HG03060 (cell line): ENCODE results near the gene NAGA.
"Not testable (repeated sequence)": the region's sequence is repeated elsewhere in the genome, so short reads cannot be mapped to it uniquely, and the experiment has no call there.

Experiments used
- ATAC-seq: cut with Tn5 transposase; IDR thresholded peaks from one replicate; pipeline ENCODE4 v1.9.1; 2021; ENCODE audit warnings: low read depth, moderate number of reproducible peaks; ENCODE audit not compliant: unreplicated experiment

Gene NAGA

DNA sequence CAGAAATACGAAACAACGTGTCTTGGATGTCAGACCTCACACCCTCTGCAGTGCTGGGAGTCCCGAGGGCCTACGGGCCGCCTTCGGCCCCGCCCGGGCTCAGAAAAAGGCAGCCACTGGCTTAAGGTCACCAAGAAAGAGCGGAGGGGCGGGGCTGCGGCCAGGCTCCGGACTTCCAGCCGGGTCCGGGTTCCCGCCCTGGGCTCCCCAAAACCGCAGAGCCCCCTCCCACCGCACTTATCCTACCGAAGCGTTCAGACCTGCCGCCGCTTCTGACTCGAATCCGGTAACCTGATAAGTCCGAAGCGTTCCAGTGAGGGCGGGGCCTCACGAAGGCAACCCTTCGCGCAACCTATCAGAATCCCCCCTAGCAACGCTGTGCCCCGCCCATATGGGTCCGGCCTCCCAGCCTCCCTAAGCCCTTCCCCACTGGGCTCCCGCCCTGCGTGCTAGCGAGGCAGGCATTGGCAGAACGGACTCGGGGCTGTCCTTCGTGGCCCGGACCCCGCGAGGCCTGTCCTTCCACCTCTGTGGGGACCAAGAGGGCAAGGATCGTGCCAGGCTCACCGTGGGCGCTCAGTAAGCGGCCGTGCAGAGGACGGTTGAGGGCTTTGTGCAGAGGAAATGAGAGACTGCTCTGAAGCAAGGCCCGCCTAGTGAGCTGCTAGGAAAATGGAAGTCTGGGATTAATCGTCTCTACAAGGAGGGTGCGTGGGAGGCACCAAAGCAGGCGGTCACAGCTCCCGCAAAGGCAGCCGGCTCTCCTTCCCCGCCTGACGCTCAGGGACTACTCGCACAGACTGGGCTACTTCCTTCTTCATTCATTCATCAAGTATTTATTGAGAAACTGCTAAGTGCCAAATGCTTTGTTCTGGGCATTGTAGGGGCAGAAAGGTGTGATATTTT is at the start of gene NAGA:
Gene NAGA, minus strand, starts transcription at position 296 of the 906 bp plus-strand sequence. CDS start 515 bp downstream, outside the sequence.
- ATAC-seq: peak; percentile 66

DNA sequence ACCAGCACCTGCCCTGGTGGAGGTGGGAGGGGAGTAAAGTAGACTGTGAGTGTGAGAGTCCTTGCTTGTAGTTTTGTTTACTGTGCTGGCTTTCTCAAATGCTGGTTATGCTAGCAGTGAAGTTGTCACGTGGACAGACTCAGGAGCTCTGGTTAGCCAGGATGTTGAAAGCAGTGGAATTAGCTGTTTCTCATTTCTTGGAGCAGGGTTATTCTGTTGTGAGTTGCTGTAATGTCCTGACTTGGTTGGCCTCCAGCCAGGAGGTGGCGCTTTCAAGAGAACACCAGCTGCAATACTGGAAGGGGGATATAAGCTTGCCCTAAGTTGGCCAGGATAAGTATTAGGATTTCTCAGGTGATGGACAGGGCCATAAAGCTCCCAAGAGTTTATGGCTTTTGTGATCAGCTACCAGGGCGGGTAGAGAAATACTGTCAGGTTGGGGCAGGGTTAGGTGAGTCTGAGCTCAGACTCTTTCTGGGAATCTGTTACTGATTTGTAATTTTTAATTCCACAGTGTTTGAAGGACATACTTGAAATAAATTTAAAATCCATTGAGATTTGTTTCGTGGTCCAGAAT is 46.3 kb upstream of the NAGA start:
- no peak for ATAC-seq

DNA sequence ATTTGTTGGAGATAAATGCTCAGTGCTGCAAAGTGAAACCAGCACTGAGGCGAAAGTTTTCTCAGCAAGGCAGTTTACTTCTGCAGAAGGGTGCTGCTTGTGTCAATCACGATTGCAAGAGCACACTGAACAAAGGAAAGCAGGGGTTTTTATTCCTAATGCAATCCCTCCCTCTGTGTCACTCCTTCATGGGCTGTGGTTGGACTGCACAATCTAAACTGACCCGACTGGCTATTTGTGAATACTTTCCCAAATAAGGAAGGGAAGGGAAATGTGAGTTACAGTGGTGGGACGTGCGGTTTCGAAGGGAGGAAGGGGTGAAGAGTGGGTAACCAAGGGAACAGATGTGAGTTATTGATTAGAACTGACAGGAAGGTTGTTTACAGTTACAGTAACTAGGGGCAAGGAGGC is 44.8 kb upstream of the NAGA start:
- not testable (repeated sequence) for ATAC-seq

DNA sequence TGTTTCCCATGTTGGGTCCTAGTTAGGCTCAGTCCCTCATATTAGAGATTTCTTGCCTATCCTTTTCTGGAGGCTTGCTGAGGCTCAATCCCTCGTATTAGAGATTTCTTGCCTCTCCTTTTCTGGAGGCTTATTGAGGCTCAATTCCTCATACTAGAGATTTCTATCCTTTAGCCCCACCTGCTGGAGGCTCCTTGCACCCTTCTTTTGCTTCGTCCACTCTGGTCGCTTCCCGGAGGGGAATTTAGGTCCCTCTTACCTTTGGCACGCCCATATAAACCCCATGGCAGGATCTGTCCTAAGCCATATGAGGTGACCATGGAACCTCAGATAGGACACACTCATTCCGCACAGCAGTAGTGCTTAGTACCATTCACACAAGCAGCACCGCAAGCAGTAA is 44.1 kb upstream of the NAGA start:
- no peak for ATAC-seq

DNA sequence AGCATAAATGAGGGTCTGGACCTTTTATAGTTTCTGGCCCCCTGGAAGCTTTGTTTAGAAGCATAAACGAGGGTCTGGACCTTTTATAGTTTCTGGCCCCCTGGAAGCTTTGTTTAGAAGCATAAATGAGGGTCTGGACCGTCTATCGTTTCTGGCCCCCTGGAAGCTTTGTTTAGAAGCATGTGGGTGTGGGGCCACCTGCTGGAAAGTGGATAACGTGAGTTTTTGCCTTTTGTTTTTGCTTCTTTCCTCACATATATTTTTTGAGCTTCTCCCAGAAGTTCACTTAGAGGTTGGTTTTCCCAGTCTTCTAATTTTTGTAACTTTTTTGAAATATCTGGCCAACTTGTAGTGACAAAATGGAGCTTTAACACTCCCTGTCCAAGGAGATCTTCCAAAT is 42.2 kb upstream of the NAGA start:
- not testable (repeated sequence) for ATAC-seq

DNA sequence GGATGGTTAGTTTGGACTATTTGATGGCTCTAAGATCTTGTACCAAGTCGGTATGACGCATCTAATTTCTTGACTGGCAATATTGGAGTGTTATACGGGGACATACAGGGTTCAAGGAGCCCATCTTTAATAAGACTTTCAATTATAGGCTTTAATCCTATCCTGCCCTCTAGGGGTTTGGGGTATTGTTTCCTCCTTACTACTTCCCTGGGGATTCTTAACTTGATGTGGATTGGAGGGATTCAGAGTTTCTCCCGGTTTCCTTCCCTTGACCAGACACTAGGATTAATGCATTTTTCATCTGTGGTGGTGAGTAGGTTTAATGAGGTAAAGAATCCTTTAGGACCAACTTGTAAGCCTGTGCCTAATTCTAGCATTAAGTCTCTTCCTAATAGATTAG is 41.2 kb upstream of the NAGA start:
- ATAC-seq: no peak

DNA sequence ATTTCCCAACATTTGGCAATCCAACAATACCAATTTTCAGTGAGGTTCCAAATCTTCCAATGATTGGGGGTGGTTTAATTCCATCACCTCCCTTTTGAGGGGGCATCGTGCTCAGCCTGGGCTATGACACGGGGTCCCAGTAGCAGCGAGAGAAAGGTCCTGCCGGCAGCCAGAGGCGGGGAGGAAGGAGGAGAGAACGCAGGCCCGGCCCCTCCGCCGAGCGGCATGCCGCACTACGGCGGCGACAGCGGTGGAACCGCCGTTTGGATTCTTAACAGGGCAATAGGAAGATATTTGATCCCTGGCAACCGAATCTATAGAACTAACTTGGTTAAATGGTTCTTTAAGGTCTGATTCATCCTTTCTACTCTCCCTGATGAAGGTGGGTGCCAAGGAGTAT is 38.2 kb upstream of the NAGA start:
- ATAC-seq: no peak

DNA sequence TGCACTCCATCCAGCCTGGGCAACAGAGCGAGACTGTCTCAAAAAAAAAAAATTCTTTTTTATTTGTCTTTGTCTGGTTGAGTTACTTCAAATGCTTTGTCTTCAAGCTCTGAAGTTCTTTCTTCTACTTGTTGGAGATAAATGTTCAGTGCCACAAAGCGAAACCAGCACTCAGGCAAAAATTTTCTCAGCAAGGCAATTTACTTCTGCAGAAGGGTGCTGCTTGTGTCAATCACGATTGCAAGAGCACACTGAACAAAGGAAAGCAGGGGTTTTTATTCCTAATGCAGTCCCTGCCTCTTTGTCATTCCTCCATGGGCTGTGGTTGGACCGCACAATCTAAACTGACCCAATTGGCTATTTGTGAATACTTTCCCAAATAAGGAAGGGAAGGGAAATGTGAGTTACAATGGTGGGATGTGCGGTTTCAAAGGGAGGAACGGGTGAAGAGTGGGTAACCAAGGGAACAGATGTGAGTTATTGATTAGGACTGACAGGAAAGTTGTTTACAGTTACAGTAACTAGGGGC is 33.8 kb upstream of the NAGA start:
- not testable (repeated sequence) for ATAC-seq

DNA sequence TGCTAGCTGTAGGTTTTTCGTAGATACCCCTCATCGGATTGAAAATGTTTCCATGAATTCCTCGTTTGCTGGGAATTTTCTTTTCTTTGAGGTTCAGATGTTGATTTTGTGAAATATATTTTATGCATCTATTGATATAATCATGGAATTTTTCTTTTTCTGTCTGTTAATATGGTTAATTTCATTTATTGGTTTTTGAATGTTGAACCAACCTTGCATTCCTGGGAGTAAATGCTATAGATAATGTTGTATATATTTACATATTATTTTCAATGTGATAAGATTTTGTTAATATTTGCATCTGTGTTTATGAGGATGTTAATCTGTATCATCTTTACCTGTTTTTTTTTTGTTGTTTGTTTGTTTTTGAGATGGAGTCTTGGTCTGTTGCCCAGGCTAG is 30.6 kb upstream of the NAGA start:
- ATAC-seq: no peak

DNA sequence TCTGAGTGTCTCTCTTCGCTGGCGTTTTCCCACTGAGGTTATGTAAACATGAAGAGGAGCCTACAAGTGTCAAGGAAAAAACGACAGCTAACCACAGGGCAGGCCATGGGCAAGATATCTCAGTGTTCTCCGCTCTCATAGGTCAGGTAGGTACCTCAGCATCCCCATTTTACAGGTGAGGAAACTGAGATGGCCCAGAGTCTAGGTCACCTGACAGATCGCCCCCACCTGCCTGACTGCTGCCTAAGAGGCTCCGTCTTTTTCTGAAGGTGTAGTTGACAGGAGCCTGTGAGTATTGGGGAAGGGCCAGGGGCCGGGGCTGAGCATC is 20.8 kb upstream of the NAGA start:
- no peak for ATAC-seq

DNA sequence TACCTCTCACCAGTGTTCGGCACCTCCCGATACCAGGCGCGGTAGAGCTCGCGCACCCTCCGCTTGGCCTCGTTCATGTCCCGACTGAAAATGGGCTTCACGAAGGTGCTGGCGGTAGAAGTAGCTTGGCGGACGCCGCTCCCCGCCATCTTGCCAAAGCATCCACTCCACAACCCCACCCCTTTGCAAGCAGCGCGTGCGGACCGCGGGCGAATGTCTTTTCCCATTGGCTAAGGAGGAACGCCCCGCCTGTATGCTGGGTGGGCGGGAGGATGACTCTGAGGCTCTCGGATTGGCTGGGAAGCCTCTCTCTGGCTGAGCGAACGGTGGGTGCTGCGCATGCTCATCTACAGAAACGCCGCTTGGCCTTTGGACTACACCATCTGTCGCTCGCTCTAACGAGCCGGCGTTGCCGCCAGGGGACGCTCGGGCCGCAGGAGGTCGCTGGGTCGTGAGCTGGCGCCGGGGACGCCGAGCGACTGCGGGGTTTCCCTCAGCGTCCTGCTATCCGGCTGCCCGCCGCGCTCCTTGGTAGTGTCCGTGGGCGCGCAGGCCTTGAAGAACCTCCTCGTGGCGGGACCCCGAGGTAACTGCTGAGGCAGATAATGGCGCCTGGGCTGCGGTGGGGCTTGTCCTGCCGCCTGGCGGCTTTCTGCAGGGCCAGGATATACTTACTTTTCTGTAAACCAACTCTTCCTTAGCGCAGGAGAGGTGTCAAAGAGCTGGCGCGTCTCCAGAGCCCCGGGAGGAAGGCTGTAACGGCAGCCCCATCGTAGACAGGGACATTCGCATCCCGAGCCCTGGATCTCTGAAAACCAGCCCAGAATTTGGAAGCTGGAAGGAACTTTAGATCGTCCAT is 20.2 kb upstream of the NAGA start, which contains the start of gene NDUFA6:
Gene NDUFA6, minus strand, starts transcription at position 177 of the 859 bp plus-strand sequence. Its CDS starts 28 bp downstream, at position 149.
- peak; percentile 94 for ATAC-seq

DNA sequence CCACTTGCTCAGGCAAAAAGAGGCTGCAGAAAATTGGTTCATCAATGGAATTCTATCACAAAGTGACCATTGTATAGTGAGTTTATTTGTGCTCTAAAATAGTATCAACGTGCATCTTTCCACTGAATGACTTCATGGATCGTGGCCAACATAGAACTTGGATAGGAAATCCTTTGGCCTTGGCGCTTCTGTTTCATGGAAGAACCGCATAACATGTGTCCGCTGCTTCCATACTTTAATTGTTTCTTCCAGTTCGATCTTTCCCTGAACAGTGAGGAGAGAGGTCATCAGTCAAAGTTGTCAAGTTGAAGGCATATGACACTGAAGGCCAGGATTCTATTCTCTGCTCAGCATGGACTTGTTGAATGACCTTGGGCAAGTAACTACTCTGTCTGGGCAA is 15.4 kb upstream of the NAGA start:
- no peak for ATAC-seq

DNA sequence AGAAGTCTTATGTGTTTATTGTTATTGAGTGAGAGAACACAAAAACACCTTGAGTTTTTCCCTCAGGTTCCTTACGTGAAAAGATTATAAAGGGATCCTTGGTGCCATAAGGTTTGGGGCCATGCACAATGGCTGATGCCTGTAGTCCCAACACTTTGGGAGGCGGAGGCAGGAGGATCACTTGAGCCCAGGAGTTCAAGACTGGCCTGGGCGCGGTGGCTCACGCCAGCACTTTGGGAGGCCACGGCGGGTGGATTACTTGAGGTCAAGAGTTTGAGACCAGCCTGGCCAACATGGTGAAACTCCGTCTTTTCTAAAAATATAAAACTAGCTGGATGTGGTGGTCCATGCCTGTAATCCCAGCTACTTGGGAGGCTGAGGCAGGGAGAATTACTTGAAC is 14.3 kb upstream of the NAGA start:
- ATAC-seq: no peak

DNA sequence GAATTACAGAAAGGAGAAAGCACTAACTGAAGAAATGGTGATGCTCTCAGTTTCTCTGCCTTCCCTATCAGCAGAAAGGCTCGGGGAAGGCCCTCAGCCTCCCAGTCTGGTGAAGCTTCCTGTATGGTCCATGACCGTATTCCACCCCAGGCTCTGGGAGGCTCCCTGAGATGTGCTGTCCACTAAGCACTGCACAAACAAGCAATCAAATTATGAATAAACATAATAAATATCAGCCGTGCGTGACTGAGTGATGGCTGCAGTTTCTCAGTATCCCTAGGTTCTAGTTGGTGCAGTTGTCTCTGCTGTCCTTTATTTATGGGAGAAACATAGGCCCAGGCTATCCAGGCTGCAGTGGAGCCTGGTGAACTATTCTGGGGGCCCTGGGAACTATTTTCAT is 12.5 kb upstream of the NAGA start:
- ATAC-seq: no peak

DNA sequence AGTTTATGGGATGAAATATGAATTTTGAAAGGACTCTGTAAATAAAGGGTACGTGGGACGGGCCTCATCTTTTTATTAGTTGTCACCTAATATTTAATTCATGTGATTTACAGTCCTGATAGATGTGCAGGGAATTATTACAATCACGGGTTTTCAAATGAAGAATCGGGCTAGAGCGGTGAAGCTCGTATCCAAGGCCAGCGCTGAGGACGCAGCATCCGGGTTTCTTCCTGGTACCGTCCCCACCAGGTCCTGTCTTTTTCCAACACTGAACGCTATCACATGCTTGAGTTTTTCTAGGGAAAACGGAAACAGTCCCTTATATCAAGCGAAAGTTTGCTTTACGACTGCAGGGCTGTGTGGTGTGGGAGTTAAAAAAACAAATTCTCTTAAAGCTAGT is 9.7 kb upstream of the NAGA start:
- ATAC-seq: no peak

DNA sequence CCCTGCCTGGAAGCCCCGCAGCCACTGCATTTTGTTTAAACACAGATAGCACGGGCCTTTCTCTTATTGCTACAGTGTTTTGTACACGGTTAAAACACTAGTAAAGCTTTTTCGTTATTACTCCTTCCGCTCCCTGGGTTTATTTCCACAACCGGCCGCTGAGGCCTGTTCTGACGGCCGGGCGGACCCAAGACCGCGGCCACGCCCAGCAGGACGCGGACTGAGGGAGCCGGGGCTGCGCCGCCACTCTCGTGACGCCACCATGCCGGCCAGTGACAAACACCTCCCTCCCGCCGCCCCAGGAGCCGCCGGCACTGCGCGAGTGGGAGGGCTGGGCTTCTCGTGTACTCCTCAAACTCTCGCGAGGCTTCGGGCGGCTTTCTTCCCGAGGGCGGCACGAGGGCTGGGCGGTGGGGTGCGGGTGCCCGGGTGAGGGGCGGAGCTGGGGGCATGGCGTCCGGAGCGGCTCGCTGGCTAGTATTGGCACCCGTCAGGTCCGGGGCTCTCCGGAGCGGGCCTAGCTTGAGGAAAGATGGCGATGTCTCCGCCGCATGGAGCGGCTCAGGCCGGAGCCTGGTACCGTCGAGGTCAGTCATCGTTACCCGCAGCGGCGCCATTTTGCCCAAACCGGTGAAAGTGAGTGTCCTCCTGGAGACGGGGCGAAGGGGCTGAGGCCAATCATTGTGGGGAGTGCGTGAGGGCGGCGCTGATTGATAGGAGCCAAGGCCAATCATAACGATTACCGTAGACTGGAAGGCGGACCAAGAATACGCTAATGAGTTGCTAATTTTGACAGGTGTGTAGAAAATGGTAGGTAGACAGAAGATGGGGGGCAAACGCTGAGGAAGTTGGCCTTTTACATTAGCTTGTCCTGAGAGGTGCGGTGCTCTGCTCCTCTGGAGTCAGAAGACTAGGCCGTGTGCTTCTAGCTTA is 9.0 kb upstream of the NAGA start, which contains the start of gene SMDT1:
Gene SMDT1, plus strand, starts transcription at position 382 of the 933 bp plus-strand sequence. Its CDS starts 69 bp downstream, at position 451.
- ATAC-seq: peak; percentile 77

DNA sequence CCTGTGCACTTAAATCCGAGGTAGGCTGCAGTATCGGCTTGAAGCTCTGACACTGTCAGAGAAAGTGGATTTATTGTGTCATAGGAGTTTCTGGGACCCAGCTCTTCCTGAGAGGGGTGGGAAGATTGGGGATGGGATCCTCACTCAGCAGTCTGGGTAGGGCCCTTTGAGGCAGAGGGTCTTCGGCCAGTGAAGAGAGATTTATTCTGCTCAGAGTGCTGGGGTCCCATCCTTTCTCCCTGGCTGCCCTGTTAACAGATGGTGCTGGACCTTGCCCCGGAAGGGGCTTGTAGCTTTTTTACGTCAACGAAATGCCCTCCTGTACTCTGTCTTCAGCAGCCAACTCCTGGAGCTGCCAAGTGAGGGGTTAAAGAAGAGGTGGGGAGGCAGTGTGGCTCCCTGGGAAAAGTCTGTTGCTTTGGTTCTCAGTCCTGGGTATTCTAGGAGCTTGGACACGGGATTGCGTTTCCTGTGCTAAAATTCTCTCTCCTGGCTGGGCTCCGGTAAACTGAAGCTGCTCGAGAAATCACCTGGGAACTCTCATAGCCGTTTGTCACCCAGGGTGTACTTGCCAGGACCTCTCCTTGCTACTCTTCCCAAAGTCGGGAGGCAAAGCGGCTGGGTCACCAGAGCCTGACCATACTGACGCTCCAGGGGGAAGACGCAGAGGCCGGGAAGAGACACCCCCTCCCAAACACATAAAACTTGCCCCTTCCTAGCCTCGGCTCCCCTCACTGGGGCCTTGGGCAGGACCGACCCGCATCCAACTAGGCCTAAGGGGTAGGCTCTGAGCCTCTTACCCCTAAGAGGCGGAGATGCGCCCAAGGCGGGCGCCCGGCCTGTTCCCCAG is 8.1 kb upstream of the NAGA start:
- ATAC-seq: no peak

DNA sequence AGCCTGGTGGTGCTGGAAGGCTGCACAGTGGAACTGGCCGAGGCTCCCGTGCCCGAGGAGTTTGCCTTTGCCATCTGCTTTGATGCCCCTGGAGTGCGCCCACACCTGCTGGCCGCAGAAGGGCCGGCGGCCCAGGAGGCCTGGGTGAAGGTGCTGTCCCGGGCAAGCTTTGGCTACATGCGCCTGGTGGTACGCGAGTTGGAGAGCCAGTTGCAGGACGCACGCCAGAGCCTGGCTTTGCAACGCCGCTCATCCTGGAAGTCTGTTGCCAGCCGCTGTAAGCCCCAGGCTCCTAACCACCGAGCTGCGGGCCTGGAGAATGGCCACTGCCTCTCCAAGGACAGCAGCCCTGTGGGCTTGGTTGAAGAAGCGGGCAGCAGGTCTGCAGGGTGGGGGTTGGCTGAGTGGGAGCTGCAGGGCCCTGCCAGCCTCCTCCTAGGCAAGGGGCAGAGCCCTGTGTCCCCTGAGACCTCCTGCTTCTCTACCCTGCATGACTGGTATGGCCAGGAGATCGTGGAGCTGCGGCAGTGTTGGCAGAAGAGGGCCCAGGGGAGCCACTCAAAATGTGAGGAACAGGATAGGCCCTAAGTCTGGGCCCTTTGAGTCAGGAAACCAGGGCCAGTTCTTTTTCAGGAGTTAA is 7.0 kb upstream of the NAGA start:
- no peak for ATAC-seq
